Lower leg skin (tissue), 3 donors: Measurements from ENCODE around the gene WNT6.

Source experiments
- CTCF ChIP-seq, 3 donors: fragments of 450-650 bp; IDR thresholded peaks; one replicate each; pipeline ENCODE4 v1.5.1; 2016; ENCODE audit warnings: antibody characterized with exemption in 3 of 3, mild to moderate bottlenecking in 3 of 3, moderate library complexity in 2 of 3
- POLR2A ChIP-seq, 2 donors: fragments of 450-650 bp; IDR thresholded peaks; one replicate each; pipeline ENCODE4 v1.6.1; 2016 to 2017; ENCODE audit warnings: antibody characterized with exemption in 2 of 2, mild to moderate bottlenecking in 1 of 2, moderate library complexity in 1 of 2

- no peak for TF ChIP-seq POLR2A (IDR thresholded peaks at IDR 0.05)
- no peak for TF ChIP-seq CTCF (IDR thresholded peaks at IDR 0.05)
Measured at GRCh38 chr2:218885981-218886947, 26.7 kb downstream of the WNT6 start.
